ENCODE measurements around the gene HMOX1. TPM values are rescaled to one million over a fixed set of nuclear protein-coding genes. Genes with fewer than 3 reads are reported as not detected.
A peak's percentile ranks its signal among the peaks of the same experiment; 100 is the strongest.
"Not testable (repeated sequence)": the region's sequence is repeated elsewhere in the genome, so short reads cannot be mapped to it uniquely, and the experiment has no call there.

Gene HMOX1
- total and polyA plus RNA-seq, 12 donors, result 1.6 to 68.0 (median 4.2) TPM

- intact Hi-C loops (cut with DNase I), result no loop called here
- Histone ChIP-seq H3K4me3 (no peak overlapping the region), H3K4me1 (peaks cover 0 to 25% (median 0%) of the 10 kb centered on the region in 9 donors), H3K36me3 (peaks cover 0 to 46% (median 0%) of the 10 kb centered on the region in 9 donors), H3K27ac (no peak overlapping the region), H3K9me3 (no peaks in the 10 kb centered on the region), H3K27me3 (no peaks in the 10 kb centered on the region)
- DNase-seq (no peak), ATAC-seq (no peak)
- no peak for TF ChIP-seq CTCF (IDR thresholded peaks at IDR 0.05)
- WGBS, 2 donors, result 88 to 93% methylated on average over 5 of the region's 5 CpGs
Measured at GRCh38 chr22:35394810-35395563, 14.1 kb downstream of the HMOX1 start.

GRCh38 chr22:35396622-35397021, 15.7 kb downstream of the HMOX1 start:
- 59 to 61% methylated on average over 6 of the region's 6 CpGs for WGBS, 2 donors
- H3K9me3 ChIP-seq; ATAC-seq; intact Hi-C loops (cut with DNase I); H3K4me3 ChIP-seq; DNase-seq; H3K27me3 ChIP-seq: not testable (repeated sequence)
- H3K27ac ChIP-seq, result peak overlapping the region in 5 of 10 donors; percentile 19 to 82 (median 44)
- peaks cover 0 to 38% (median 0%) of the 10 kb centered on the region in 9 donors for H3K36me3 ChIP-seq
- peaks cover 0 to 40% (median 11%) of the 10 kb centered on the region in 9 donors for H3K4me1 ChIP-seq

GRCh38 chr22:35397095-35397904, 16.4 kb downstream of the HMOX1 start:
- no peaks in the 10 kb centered on the region for H3K27me3 ChIP-seq
- 75 to 76% methylated on average over 13 of the region's 13 CpGs for WGBS, 2 donors
- no peak overlapping the region for H3K4me3 ChIP-seq
- H3K36me3 ChIP-seq, result peaks cover 0 to 34% (median 0%) of the 10 kb centered on the region in 9 donors
- TF ChIP-seq CTCF (IDR thresholded peaks at IDR 0.05), result no peak
- H3K4me1 ChIP-seq, result peaks cover 0 to 40% (median 11%) of the 10 kb centered on the region in 9 donors
- peak overlapping the region in 5 of 10 donors; percentile 20 to 82 (median 44) for H3K27ac ChIP-seq
- no peak for DNase-seq
- intact Hi-C loops (cut with DNase I), result no loop called here
- H3K9me3 ChIP-seq, result no peaks in the 10 kb centered on the region
- no peak for ATAC-seq

GRCh38 chr22:35398591-35398973, 17.7 kb downstream of the HMOX1 start:
- no peak overlapping the region for H3K27ac ChIP-seq
- H3K4me1 ChIP-seq, result peaks cover 0 to 40% (median 11%) of the 10 kb centered on the region in 9 donors
- no peak overlapping the region for H3K4me3 ChIP-seq
- 97 to 99% methylated on average over 4 of the region's 4 CpGs for WGBS, 2 donors
- TF ChIP-seq CTCF (IDR thresholded peaks at IDR 0.05), result no peak
- H3K27me3 ChIP-seq, result no peaks in the 10 kb centered on the region
- intact Hi-C loops (cut with DNase I), result no loop called here
- peaks cover 0 to 33% (median 5%) of the 10 kb centered on the region in 9 donors for H3K36me3 ChIP-seq
- DNase-seq (no peak), ATAC-seq (no peak)
- H3K9me3 ChIP-seq, result no peaks in the 10 kb centered on the region

Measured in heart right ventricle (tissue), 16 donors.